GM18868 (cell line): ENCODE results near the gene FYB1.
"Not testable (repeated sequence)": the region's sequence is repeated elsewhere in the genome, so short reads cannot be mapped to it uniquely, and the experiment has no call there.

ENCODE experiments used
- ATAC-seq: cut with Tn5 transposase; IDR thresholded peaks from one replicate; pipeline ENCODE4 v1.9.1; 2021; ENCODE audit warnings: mild to moderate bottlenecking, moderate library complexity; ENCODE audit not compliant: unreplicated experiment

The FYB1 gene

GRCh38 chr5:39219437-39219836, at the start of gene FYB1:
FYB1 (minus strand) TSS chr5:39219563; CDS start chr5:39202960, 16,603 bp downstream.
- ATAC-seq, result no peak

- ATAC-seq, result no peak
Measured at GRCh38 chr5:39267186-39267585, 47.8 kb upstream of the FYB1 start.

GRCh38 chr5:39266442-39266841, 47.1 kb upstream of the FYB1 start:
- no peak for ATAC-seq

- peak; percentile 97 for ATAC-seq
Measured at GRCh38 chr5:39264528-39264927, 45.2 kb upstream of the FYB1 start.

GRCh38 chr5:39262981-39263380, 43.6 kb upstream of the FYB1 start:
- ATAC-seq, result no peak

GRCh38 chr5:39260095-39260494, 40.7 kb upstream of the FYB1 start:
- ATAC-seq, result no peak

- ATAC-seq, result no peak
Measured at GRCh38 chr5:39257554-39257953, 38.2 kb upstream of the FYB1 start.

GRCh38 chr5:39256477-39257235, 37.3 kb upstream of the FYB1 start:
- peak; percentile 92 for ATAC-seq

- no peak for ATAC-seq
Measured at GRCh38 chr5:39255406-39255805, 36.0 kb upstream of the FYB1 start.

GRCh38 chr5:39254671-39255070, 35.3 kb upstream of the FYB1 start:
- no peak for ATAC-seq

- no peak for ATAC-seq
Measured at GRCh38 chr5:39253196-39253595, 33.8 kb upstream of the FYB1 start.

GRCh38 chr5:39249564-39250274, 30.4 kb upstream of the FYB1 start:
- no peak for ATAC-seq

- no peak for ATAC-seq
Measured at GRCh38 chr5:39249069-39249468, 29.7 kb upstream of the FYB1 start.

GRCh38 chr5:39240750-39241149, 21.4 kb upstream of the FYB1 start:
- ATAC-seq, result no peak

GRCh38 chr5:39238366-39239105, 19.2 kb upstream of the FYB1 start:
- ATAC-seq, result no peak

GRCh38 chr5:39236718-39237117, 17.4 kb upstream of the FYB1 start:
- no peak for ATAC-seq

GRCh38 chr5:39235648-39236047, 16.3 kb upstream of the FYB1 start:
- ATAC-seq, result no peak

- ATAC-seq, result not testable (repeated sequence)
Measured at GRCh38 chr5:39234494-39234893, 15.1 kb upstream of the FYB1 start.

- no peak for ATAC-seq
Measured at GRCh38 chr5:39233783-39234182, 14.4 kb upstream of the FYB1 start.

- ATAC-seq, result peak; percentile 90
Measured at GRCh38 chr5:39231705-39232525, 12.6 kb upstream of the FYB1 start.

- no peak for ATAC-seq
Measured at GRCh38 chr5:39228596-39228995, 9.2 kb upstream of the FYB1 start.
